OCI-LY1 (cell line): ENCODE measurements around the gene ICAM2.

Source experiments
- H2AFZ ChIP-seq: fragments of 200-600 bp; sonication (generic), shearing (Covaris generic); 2 replicates; pipeline ENCODE4 v1.6.0; 2014; ENCODE audit warnings: antibody characterized with exemption, mild to moderate bottlenecking, low read length
- H3F3A ChIP-seq: fragments of 200-600 bp; sonication (generic), shearing (Covaris generic); 2 replicates; pipeline ENCODE4 v1.6.0; 2014; ENCODE audit warnings: mild to moderate bottlenecking, antibody characterized with exemption, low read length, moderate library complexity; ENCODE audit not compliant: insufficient read depth
- H3K27ac ChIP-seq: fragments of 200-600 bp; sonication (generic); 2 replicates; pipeline ENCODE4 v1.5.1; 2014; ENCODE audit warnings: low read length, mixed run types, mild to moderate bottlenecking, low read depth; ENCODE audit not compliant: poor library complexity, severe bottlenecking
- H3K27me3 ChIP-seq: fragments of 200-600 bp; sonication (generic); 2 replicates; pipeline ENCODE4 v1.6.0; 2014; ENCODE audit warnings: antibody characterized with exemption, mild to moderate bottlenecking, low read length, moderate library complexity; ENCODE audit not compliant: insufficient read depth
- H3K36me3 ChIP-seq: fragments of 200-600 bp; sonication (generic); 2 replicates; pipeline ENCODE4 v1.6.1; 2014; ENCODE audit warnings: mild to moderate bottlenecking, antibody characterized with exemption, low read length, moderate library complexity, mixed read lengths; ENCODE audit not compliant: insufficient read depth
- H3K4me1 ChIP-seq: fragments of 200-600 bp; sonication (generic); 2 replicates; pipeline ENCODE4 v1.5.1; 2014; ENCODE audit warnings: mild to moderate bottlenecking, low read length, moderate library complexity; ENCODE audit not compliant: insufficient read depth, severe bottlenecking
- H3K4me2 ChIP-seq: fragments of 200-600 bp; sonication (generic), shearing (Covaris generic); 2 replicates; pipeline ENCODE4 v1.6.1; 2014; ENCODE audit warnings: low read length
- H3K4me3 ChIP-seq: fragments of 200-600 bp; sonication (generic); 2 replicates; pipeline ENCODE4 v1.5.1; 2014; ENCODE audit warnings: low read length, low read depth, mild to moderate bottlenecking, mixed read lengths; ENCODE audit not compliant: poor library complexity, severe bottlenecking
- H3K79me2 ChIP-seq: fragments of 200-600 bp; shearing (Covaris generic); 2 replicates; pipeline ENCODE4 v1.6.1; 2016; ENCODE audit warnings: mixed run types, low read length, mixed read lengths; ENCODE audit not compliant: insufficient read depth
- H3K9ac ChIP-seq: fragments of 200-600 bp; sonication (generic), shearing (Covaris generic); 2 replicates; pipeline ENCODE4 v1.6.1; 2014; ENCODE audit warnings: mild to moderate bottlenecking, low read length, mixed read lengths
- H3K9me2 ChIP-seq: fragments of 200-600 bp; sonication (generic), shearing (Covaris generic); 2 replicates; pipeline ENCODE4 v1.6.1; 2014; ENCODE audit warnings: low read depth, mild to moderate bottlenecking, low read length, mixed read lengths
- H3K9me3 ChIP-seq: fragments of 200-600 bp; shearing (Covaris generic); 2 replicates; pipeline ENCODE4 v1.6.1; 2014; ENCODE audit warnings: low read length, mixed read lengths
- H4K20me1 ChIP-seq: fragments of 200-600 bp; sonication (generic), shearing (Covaris generic); 2 replicates; pipeline ENCODE4 v1.6.0; 2016; ENCODE audit warnings: mild to moderate bottlenecking, low read length; ENCODE audit not compliant: insufficient read depth
- CTCF ChIP-seq: fragments of 200-600 bp; sonication (generic), shearing (Covaris generic); IDR thresholded peaks from 2 replicates; pipeline ENCODE4 v1.5.1; 2017; ENCODE audit warnings: mild to moderate bottlenecking, antibody characterized with exemption, low read length, moderate library complexity, mixed read lengths
- EZH2 ChIP-seq: fragments of 200-600 bp; sonication (generic), shearing (Covaris generic); IDR thresholded peaks from 2 replicates; pipeline ENCODE4 v1.8.0; 2017; ENCODE audit warnings: borderline replicate concordance, mixed run types, mild to moderate bottlenecking, antibody characterized with exemption, low read length, moderate library complexity, mixed read lengths

ICAM2 gene

GRCh38 chr17:63998721-63999679 lies 21.4 kb downstream of the ICAM2 start:
- Histone ChIP-seq H2AFZ (no peak overlapping the region), H3K27me3 (peaks cover 12% of the 10 kb centered on the region), H3F3A (no peaks in the 10 kb centered on the region), H4K20me1 (no peaks in the 10 kb centered on the region), H3K4me2 (peak overlapping the region; percentile 79), H3K36me3 (peaks cover 26% of the 10 kb centered on the region), H3K9me3 (no peaks in the 10 kb centered on the region), H3K79me2 (no peaks in the 10 kb centered on the region), H3K4me3 (peak overlapping the region; percentile 61), H3K4me1 (peaks cover 16% of the 10 kb centered on the region), H3K27ac (no peak overlapping the region), H3K9me2 (no peaks in the 10 kb centered on the region), H3K9ac (peak overlapping the region; percentile 39; the same call in 1 of the 2 replicates)
- TF ChIP-seq CTCF (no peak), EZH2 (no peak)

GRCh38 chr17:63998050-63998720 lies 22.2 kb downstream of the ICAM2 start, which contains the start of gene PRR29:
Gene PRR29 (plus strand): TSS chr17:63998351. CDS start chr17:63998365, 14 bp downstream.
- TF ChIP-seq CTCF (no peak), EZH2 (no peak)
- no peak within 1 kb of the TSS for H2AFZ ChIP-seq

GRCh38 chr17:63997341-63998048 lies 22.9 kb downstream of the ICAM2 start:
- peaks cover 11% of the 10 kb centered on the region for H3K36me3 ChIP-seq
- no peak overlapping the region for H2AFZ ChIP-seq
- H4K20me1 ChIP-seq, result no peaks in the 10 kb centered on the region
- H3K9ac ChIP-seq, result no peak overlapping the region; the same call in 1 of the 2 replicates
- H3K79me2 ChIP-seq, result no peaks in the 10 kb centered on the region
- no peaks in the 10 kb centered on the region for H3K9me3 ChIP-seq
- H3K27me3 ChIP-seq, result peaks cover 12% of the 10 kb centered on the region
- no peaks in the 10 kb centered on the region for H3K9me2 ChIP-seq
- H3K4me1 ChIP-seq, result peaks cover 16% of the 10 kb centered on the region
- H3K4me2 ChIP-seq, result peak overlapping the region; percentile 79
- H3F3A ChIP-seq, result no peaks in the 10 kb centered on the region
- H3K27ac ChIP-seq, result no peak overlapping the region
- no peak for TF ChIP-seq CTCF
- TF ChIP-seq EZH2, result no peak
- H3K4me3 ChIP-seq, result peak overlapping the region; percentile 61

More at GRCh38 chr17:63998050-63998720, 22.2 kb downstream of the ICAM2 start, which contains the start of gene PRR29:
- Histone ChIP-seq H3F3A (no peaks in the 10 kb centered on the region), H4K20me1 (no peaks in the 10 kb centered on the region), H3K4me2 (peak within 1 kb of the TSS; percentile 79), H3K4me3 (peak within 1 kb of the TSS; percentile 61), H3K9me3 (no peaks in the 10 kb centered on the region), H3K9ac (peak within 1 kb of the TSS; percentile 39; the same call in 1 of the 2 replicates), H3K27ac (no peak within 1 kb of the TSS), H3K27me3 (peaks cover 12% of the 10 kb centered on the region), H3K79me2 (no peaks in the 10 kb centered on the region), H3K4me1 (peaks cover 16% of the 10 kb centered on the region), H3K9me2 (no peaks in the 10 kb centered on the region), H3K36me3 (peaks cover 17% of the 10 kb centered on the region)
